Lung (tissue), 12 donors: ENCODE data around the gene NUDT1. TPM values are rescaled to one million over a fixed set of nuclear protein-coding genes. Genes with fewer than 3 reads are reported as not detected.

Experiments
- ATAC-seq: fragments of 200-7000 bp; cut with Tn5 transposase; one replicate; pipeline ENCODE4 v1.9.1; 2020; ENCODE audit warnings: moderate number of reproducible peaks; ENCODE audit not compliant: insufficient read depth, low FRiP score
- DNase-seq, 3 donors: peaks; one replicate each; pipeline ENCODE4 v3.0.0-alpha.2; 2013 to 2017
- H3K27ac ChIP-seq, 2 donors: one replicate each; pipeline ENCODE4 v1.5.1; 2013; ENCODE audit warnings: mild to moderate bottlenecking in 2 of 2, moderate library complexity in 2 of 2, control low read depth in 1 of 2, inconsistent platforms in 1 of 2, low read depth in 1 of 2, low read length in 1 of 2
- H3K27me3 ChIP-seq, 3 donors: one replicate each; pipeline ENCODE4 v1.5.1; 2013; ENCODE audit warnings: low read length in 2 of 3; ENCODE audit not compliant: control insufficient read depth in 3 of 3, insufficient read depth in 3 of 3
- H3K36me3 ChIP-seq, 4 donors: one replicate each; pipeline ENCODE4 v1.5.1; 2013; ENCODE audit warnings: low read length in 4 of 4, mild to moderate bottlenecking in 1 of 4, moderate library complexity in 1 of 4; ENCODE audit not compliant: control insufficient read depth in 4 of 4, insufficient read depth in 4 of 4
- H3K4me1 ChIP-seq, 5 donors: one replicate each; pipeline ENCODE4 v1.5.1; 2013; ENCODE audit warnings: low read length in 5 of 5, mild to moderate bottlenecking in 2 of 5, moderate library complexity in 1 of 5; ENCODE audit not compliant: control insufficient read depth in 5 of 5, insufficient read depth in 5 of 5
- H3K4me3 ChIP-seq: one replicate; pipeline ENCODE4 v1.5.1; 2013; ENCODE audit warnings: mild to moderate bottlenecking, control low read depth, moderate library complexity
- H3K9ac ChIP-seq, 2 donors: one replicate each; pipeline ENCODE4 v1.5.1; 2013; ENCODE audit warnings: low read length in 2 of 2, control low read depth in 1 of 2; ENCODE audit not compliant: insufficient read depth in 1 of 2
- H3K9me3 ChIP-seq, 4 donors: one replicate each; pipeline ENCODE4 v1.5.1; 2013; ENCODE audit warnings: low read length in 3 of 4, mild to moderate bottlenecking in 1 of 4, moderate library complexity in 1 of 4; ENCODE audit not compliant: control insufficient read depth in 4 of 4, insufficient read depth in 3 of 4
- CTCF ChIP-seq: IDR thresholded peaks from 2 replicates; pipeline ENCODE4 v1.5.1; 2012; ENCODE audit warnings: mild to moderate bottlenecking; ENCODE audit errors: control extremely low read depth, extremely low read depth
- WGBS, 2 donors: extraction: QIAGEN DNeasy Blood & Tissue Kit; methylation state at CpG; one replicate each; pipeline ENCODE4 v1.1.7; 2013; 5-methylcytosine and 5-hydroxymethylcytosine counted together
- polyA plus RNA-seq, 2 donors: library from polyadenylated mRNA; stranded (reverse); fragments of 200-250 nt; gene quantifications; one replicate each; pipeline ENCODE4 v1.2.1, GENCODE V29; 2013
- total RNA-seq, 2 donors: library from RNA; depleted of rRNA in 1 of 2; stranded (reverse); fragments of >200 nt in 1 of 2; gene quantifications; one replicate each; pipeline ENCODE4 v1.2.1, GENCODE V29; 2014 to 2021
- donor health status: control.
- donor health status: control.
- donor health status: Bipolar disorder and iron deficiency.
- donor health status: healthy.
- donor health status: DM: yes; HTN: yes; CAD: no.

Gene NUDT1
- total and polyA plus RNA-seq, 4 donors = 9.3 to 24.7 (median 18.5) TPM

- peaks cover 0 to 53% (median 6%) of the 10 kb centered on the region in 4 donors for H3K36me3 ChIP-seq
- no peak overlapping the region for H3K27ac ChIP-seq
- H3K4me3 ChIP-seq = no peak overlapping the region
Measured at GRCh38 chr7:2259480-2259879, 17.5 kb downstream of the NUDT1 start.

GRCh38 chr7:2260820-2261219, 18.8 kb downstream of the NUDT1 start:
- Histone ChIP-seq H3K36me3 (peaks cover 0 to 43% (median 5%) of the 10 kb centered on the region in 4 donors), H3K27ac (no peak overlapping the region), H3K9ac (no peak overlapping the region), H3K27me3 (no peaks in the 10 kb centered on the region), H3K9me3 (no peaks in the 10 kb centered on the region), H3K4me3 (no peak overlapping the region), H3K4me1 (no peaks in the 10 kb centered on the region)
- WGBS, 2 donors = 73 to 95% methylated on average over 5 of the region's 5 CpGs
- peak; percentile 39 to 76 (median 72) for DNase-seq
- ATAC-seq = no peak
- TF ChIP-seq CTCF = no peak

More at GRCh38 chr7:2259480-2259879, 17.5 kb downstream of the NUDT1 start:
- Histone ChIP-seq H3K9ac (no peak overlapping the region), H3K9me3 (no peaks in the 10 kb centered on the region), H3K4me1 (no peaks in the 10 kb centered on the region), H3K27me3 (no peaks in the 10 kb centered on the region)
- WGBS, 2 donors = 70 to 91% methylated on average over 9 of the region's 9 CpGs
- DNase-seq (no peak), ATAC-seq (no peak)
- no peak for TF ChIP-seq CTCF

GRCh38 chr7:2261611-2262010, 19.6 kb downstream of the NUDT1 start:
- H3K27ac ChIP-seq = no peak overlapping the region
- no peak overlapping the region for H3K9ac ChIP-seq
- ATAC-seq (no peak), DNase-seq (no peak)
- H3K4me1 ChIP-seq = no peaks in the 10 kb centered on the region
- no peak for TF ChIP-seq CTCF
- H3K36me3 ChIP-seq = peaks cover 0 to 35% (median 5%) of the 10 kb centered on the region in 4 donors
- H3K4me3 ChIP-seq = no peak overlapping the region
- 33 to 63% methylated on average over 14 of the region's 14 CpGs for WGBS, 2 donors
- H3K27me3 ChIP-seq = no peaks in the 10 kb centered on the region
- no peaks in the 10 kb centered on the region for H3K9me3 ChIP-seq

- TF ChIP-seq CTCF = no peak
- ATAC-seq (no peak), DNase-seq (no peak)
- no peak overlapping the region for H3K4me3 ChIP-seq
- no peaks in the 10 kb centered on the region for H3K27me3 ChIP-seq
- H3K36me3 ChIP-seq = peaks cover 0 to 28% (median 4%) of the 10 kb centered on the region in 4 donors
- H3K27ac ChIP-seq = no peak overlapping the region
- 92 to 98% methylated on average over 16 to 18 of the region's 18 CpGs for WGBS, 2 donors
- H3K9me3 ChIP-seq = no peaks in the 10 kb centered on the region
- H3K9ac ChIP-seq = no peak overlapping the region
- H3K4me1 ChIP-seq = no peaks in the 10 kb centered on the region
Measured at GRCh38 chr7:2263176-2263575, 21.1 kb downstream of the NUDT1 start.
